ENCODE results near the gene OSBPL5.

The OSBPL5 gene

GRCh38 chr11:3167143-3168119 lies 2.3 kb upstream of the OSBPL5 start:
- peaks cover 9% of the 10 kb centered on the region for H3K4me1 Mint-ChIP-seq (ENCODE audit: low read depth)
- DNase-seq (ENCODE audit: low spot score), result no peak
- no peaks in the 10 kb centered on the region for H3K9me3 Mint-ChIP-seq
- H3K4me3 Mint-ChIP-seq, result no peak overlapping the region
- no peaks in the 10 kb centered on the region for H3K36me3 Mint-ChIP-seq (ENCODE audit: low read depth)
- H3K27ac Mint-ChIP-seq, result no peak overlapping the region
- H3K27me3 Mint-ChIP-seq (ENCODE audit: low read depth), result peaks cover 34% of the 10 kb centered on the region

DNA sequence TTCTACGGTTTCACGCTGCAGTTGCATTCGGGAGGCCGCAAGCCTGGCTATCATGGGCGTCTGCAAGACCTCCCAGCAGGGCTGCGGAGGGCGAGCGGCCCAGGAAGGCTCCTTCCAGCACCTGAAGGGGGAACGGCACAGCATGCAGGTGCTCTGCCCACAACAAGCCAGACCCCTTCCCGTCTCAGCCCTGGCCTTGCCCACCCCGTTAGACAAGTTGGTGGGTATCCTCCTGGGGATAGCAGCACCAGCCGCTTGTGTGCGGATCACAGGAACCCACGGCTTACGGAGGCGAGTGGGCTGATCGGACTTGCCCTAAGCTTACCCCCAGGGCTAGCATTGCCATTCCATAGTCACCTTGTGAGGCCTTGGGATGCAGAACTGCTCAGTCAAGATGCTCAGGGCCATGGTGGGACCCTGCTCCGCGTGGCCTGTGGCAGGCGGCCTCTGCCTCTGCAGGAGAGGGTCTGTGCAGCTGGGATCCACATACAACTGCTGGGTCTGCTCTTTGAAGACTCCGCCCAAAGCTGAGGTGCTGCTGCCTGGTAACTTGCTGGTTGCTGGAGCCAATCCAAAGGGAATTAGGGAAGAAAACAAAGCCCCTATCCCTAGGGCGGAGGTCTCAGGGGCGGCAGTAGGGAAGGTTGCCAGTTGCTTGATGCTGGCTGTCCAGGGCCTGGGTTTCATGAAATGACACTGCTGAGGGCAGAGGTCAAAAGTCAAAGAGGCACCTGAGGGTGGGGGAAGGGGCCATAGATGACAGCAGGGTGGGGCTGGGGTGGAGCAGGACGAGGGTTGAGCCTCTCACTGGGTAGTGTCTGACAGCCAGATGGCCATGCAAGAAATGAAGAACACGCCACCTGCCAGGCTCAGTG lies 1.4 kb upstream of the OSBPL5 start:
- Mint-ChIP-seq H3K9me3 (no peaks in the 10 kb centered on the region), H3K4me1 (ENCODE audit: low read depth) (peaks cover 9% of the 10 kb centered on the region), H3K27ac (no peak overlapping the region), H3K36me3 (ENCODE audit: low read depth) (no peaks in the 10 kb centered on the region), H3K4me3 (no peak overlapping the region), H3K27me3 (ENCODE audit: low read depth) (peaks cover 40% of the 10 kb centered on the region)
- no peak for DNase-seq (ENCODE audit: low spot score)

- no peaks in the 10 kb centered on the region for H3K36me3 Mint-ChIP-seq (ENCODE audit: low read depth)
- no peak for DNase-seq (ENCODE audit: low spot score)
- no peaks in the 10 kb centered on the region for H3K9me3 Mint-ChIP-seq
- peak overlapping the region; percentile 72 for H3K4me3 Mint-ChIP-seq
- H3K27ac Mint-ChIP-seq, result no peak overlapping the region
- H3K27me3 Mint-ChIP-seq (ENCODE audit: low read depth), result peaks cover 46% of the 10 kb centered on the region
- peaks cover 10% of the 10 kb centered on the region for H3K4me1 Mint-ChIP-seq (ENCODE audit: low read depth)
Observed at GRCh38 chr11:3165916-3166267, 782 bp upstream of the OSBPL5 start.

DNA sequence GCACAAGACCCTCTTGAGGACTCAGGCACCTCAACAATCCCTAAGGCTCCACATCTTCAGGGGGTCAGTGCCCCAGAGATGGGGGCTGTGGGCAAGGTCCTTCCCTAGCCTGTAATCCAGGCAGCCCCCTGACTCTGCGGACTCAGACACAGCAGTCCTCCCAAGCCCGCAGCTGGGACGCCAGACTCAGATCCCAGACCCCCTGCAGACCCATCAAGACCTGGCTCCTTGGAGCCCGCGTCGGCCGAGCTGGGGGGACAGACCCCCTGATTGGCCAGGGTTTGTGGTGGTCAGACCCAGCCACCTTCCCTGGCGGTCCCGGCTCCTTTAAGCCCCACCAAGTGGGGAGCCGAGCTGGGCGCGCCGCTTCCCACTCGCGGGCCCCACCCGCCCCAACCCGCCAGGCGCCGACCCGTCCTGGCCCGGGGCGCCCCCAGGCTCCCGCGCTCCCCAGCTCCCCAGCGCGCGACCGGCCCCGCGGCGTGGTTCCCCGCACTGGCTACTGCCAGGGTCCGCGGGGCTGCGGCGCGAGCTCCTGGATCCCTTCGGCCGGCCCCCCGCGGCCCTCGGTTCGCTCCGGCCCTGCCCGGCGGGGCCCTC lies 458 bp downstream of the OSBPL5 start:
- no peak for DNase-seq (ENCODE audit: low spot score)
- H3K27me3 Mint-ChIP-seq (ENCODE audit: low read depth), result peaks cover 48% of the 10 kb centered on the region
- no peaks in the 10 kb centered on the region for H3K36me3 Mint-ChIP-seq (ENCODE audit: low read depth)
- peaks cover 7% of the 10 kb centered on the region for H3K4me1 Mint-ChIP-seq (ENCODE audit: low read depth)
- H3K27ac Mint-ChIP-seq, result no peak overlapping the region
- H3K9me3 Mint-ChIP-seq, result no peaks in the 10 kb centered on the region
- no peak overlapping the region for H3K4me3 Mint-ChIP-seq

DNA sequence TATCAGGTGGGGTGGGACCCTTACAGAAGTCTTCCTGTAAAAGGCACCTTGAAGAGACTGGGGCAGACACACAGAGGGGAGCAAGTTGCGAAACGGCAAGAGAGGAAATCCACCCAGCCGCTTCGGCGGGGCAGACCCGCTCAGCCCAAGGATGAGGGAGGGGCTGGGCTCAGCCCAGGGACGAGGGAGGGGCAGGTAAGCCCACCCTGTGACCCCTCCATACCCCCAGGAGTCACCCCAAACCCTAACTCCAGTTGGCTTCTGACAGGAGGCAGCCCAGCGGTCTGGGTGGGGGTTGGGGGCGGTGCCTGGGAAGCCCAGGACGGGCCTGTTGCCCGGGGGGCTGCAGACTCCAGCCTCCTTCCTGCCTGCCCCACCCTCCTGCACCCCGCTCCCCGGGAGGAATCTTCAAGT lies 965 bp downstream of the OSBPL5 start:
- Mint-ChIP-seq H3K9me3 (no peaks in the 10 kb centered on the region), H3K4me3 (peak overlapping the region; percentile 59), H3K4me1 (ENCODE audit: low read depth) (peaks cover 6% of the 10 kb centered on the region), H3K27me3 (ENCODE audit: low read depth) (peaks cover 48% of the 10 kb centered on the region), H3K27ac (no peak overlapping the region), H3K36me3 (ENCODE audit: low read depth) (no peaks in the 10 kb centered on the region)
- no peak for DNase-seq (ENCODE audit: low spot score)

DNA sequence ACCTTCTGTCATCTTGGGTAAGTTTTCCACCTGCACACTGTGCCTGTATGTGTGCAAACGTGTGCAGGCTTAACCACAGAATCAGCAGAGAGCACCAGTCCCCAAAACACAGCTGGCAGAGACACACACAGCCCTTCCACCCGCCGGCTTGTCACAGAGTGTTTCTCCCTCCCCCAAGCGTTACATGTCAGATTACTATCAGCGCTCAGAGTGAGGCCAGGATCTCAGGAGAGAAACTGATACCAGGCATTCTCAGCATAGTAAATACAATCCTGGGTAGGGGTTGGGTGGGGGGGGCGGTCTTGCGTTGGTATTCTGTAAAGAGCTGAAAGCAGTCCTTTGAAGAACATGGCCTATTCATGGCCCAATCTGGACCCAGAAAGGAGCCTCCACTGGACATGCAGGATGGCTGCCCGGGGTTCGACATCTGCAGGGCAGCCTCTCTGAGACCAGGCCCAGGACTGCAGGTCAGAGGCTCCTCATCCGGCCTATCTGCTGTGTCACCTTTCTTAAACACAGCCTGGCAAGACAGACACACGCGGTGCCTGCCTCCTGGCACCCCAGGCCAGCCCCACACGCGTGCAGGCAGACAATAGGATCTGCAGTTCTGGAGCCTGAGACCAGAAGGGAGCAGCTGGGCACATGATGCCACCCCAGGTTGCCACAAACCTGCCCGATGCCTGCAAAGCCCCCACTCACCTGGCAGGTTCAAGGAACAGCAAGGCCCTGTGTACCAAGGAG lies 1.7 kb downstream of the OSBPL5 start:
- H3K9me3 Mint-ChIP-seq, result no peaks in the 10 kb centered on the region
- H3K27ac Mint-ChIP-seq, result no peak overlapping the region
- peaks cover 6% of the 10 kb centered on the region for H3K4me1 Mint-ChIP-seq (ENCODE audit: low read depth)
- H3K36me3 Mint-ChIP-seq (ENCODE audit: low read depth), result no peaks in the 10 kb centered on the region
- no peak for DNase-seq (ENCODE audit: low spot score)
- H3K4me3 Mint-ChIP-seq, result peak overlapping the region; percentile 59
- peaks cover 50% of the 10 kb centered on the region for H3K27me3 Mint-ChIP-seq (ENCODE audit: low read depth)

GRCh38 chr11:3162410-3163240 lies 2.5 kb downstream of the OSBPL5 start:
- peaks cover 6% of the 10 kb centered on the region for H3K4me1 Mint-ChIP-seq (ENCODE audit: low read depth)
- H3K27ac Mint-ChIP-seq, result no peak overlapping the region
- no peaks in the 10 kb centered on the region for H3K9me3 Mint-ChIP-seq
- no peaks in the 10 kb centered on the region for H3K36me3 Mint-ChIP-seq (ENCODE audit: low read depth)
- peaks cover 52% of the 10 kb centered on the region for H3K27me3 Mint-ChIP-seq (ENCODE audit: low read depth)
- DNase-seq (ENCODE audit: low spot score), result no peak
- no peak overlapping the region for H3K4me3 Mint-ChIP-seq

DNA sequence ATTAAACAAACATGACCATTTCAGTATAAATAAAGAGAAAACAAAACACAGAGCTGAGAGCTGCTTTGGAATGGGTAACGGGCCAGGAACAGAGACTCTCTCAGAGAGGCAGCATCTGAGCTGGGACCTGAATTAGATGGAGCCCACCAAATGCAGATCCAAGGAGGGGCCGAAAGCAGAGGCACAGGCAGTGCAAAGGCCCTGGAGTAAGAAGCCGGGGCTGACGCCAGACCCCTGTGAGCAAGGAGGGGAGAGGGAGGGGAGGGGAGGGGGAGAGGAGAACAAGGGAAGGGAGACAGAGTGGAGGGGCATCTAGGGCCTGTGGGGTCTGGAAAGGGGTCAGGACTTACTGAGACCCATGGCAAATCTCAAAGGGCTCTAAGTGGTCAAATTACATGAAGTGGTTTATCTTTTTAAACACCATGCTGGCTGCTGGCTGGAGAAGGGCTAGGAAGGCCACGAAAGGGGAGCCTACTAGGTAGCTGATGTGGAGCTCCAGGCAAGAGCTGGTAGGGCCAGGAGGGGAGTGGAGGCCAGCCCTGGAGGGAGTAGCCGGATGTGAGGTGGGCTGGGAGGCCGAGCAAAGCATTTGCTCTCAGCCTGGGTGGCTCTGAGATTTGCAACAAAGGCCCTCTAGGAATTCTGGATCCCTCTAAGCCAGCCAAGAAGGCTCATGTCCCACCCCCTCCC lies 3.2 kb downstream of the OSBPL5 start:
- Mint-ChIP-seq H3K4me1 (ENCODE audit: low read depth) (peaks cover 6% of the 10 kb centered on the region), H3K27ac (no peak overlapping the region), H3K36me3 (ENCODE audit: low read depth) (no peaks in the 10 kb centered on the region), H3K27me3 (ENCODE audit: low read depth) (peaks cover 50% of the 10 kb centered on the region), H3K4me3 (no peak overlapping the region), H3K9me3 (no peaks in the 10 kb centered on the region)
- no peak for DNase-seq (ENCODE audit: low spot score)

DNA sequence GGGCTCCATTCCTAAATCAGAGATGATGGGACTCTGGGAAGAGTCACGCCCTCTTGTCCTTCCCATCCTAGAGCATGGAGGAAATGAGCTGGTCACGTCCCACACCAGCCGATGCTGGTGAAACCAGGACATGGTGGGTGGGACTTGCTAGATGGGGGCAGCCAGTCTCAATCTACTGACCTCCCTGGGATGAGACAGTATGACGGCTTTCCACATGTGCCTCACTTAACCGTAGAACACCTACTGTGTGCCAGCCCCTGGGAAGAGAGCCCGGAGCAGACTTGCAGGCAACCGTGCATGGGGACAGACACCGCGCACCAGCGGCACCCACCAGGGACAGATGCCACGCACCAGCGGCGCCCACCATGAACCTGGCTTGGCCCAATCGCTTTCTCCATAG lies 3.8 kb downstream of the OSBPL5 start:
- Mint-ChIP-seq H3K4me1 (ENCODE audit: low read depth) (peaks cover 6% of the 10 kb centered on the region), H3K27ac (no peak overlapping the region), H3K4me3 (no peak overlapping the region), H3K27me3 (ENCODE audit: low read depth) (peaks cover 45% of the 10 kb centered on the region), H3K9me3 (no peaks in the 10 kb centered on the region), H3K36me3 (ENCODE audit: low read depth) (no peaks in the 10 kb centered on the region)
- DNase-seq (ENCODE audit: low spot score), result no peak

GRCh38 chr11:3160252-3161031 lies 4.7 kb downstream of the OSBPL5 start:
- Mint-ChIP-seq H3K27me3 (ENCODE audit: low read depth) (peaks cover 39% of the 10 kb centered on the region), H3K9me3 (no peaks in the 10 kb centered on the region), H3K36me3 (ENCODE audit: low read depth) (no peaks in the 10 kb centered on the region), H3K4me1 (ENCODE audit: low read depth) (peaks cover 6% of the 10 kb centered on the region), H3K4me3 (no peak overlapping the region), H3K27ac (no peak overlapping the region)
- DNase-seq (ENCODE audit: low spot score), result no peak

GRCh38 chr11:3159296-3160190 lies 5.6 kb downstream of the OSBPL5 start:
- Mint-ChIP-seq H3K36me3 (ENCODE audit: low read depth) (no peaks in the 10 kb centered on the region), H3K4me1 (ENCODE audit: low read depth) (peaks cover 6% of the 10 kb centered on the region), H3K9me3 (no peaks in the 10 kb centered on the region), H3K4me3 (no peak overlapping the region), H3K27me3 (ENCODE audit: low read depth) (peaks cover 39% of the 10 kb centered on the region), H3K27ac (no peak overlapping the region)
- no peak for DNase-seq (ENCODE audit: low spot score)

Data from T-helper 2 cell treated with Interferon-gamma antibody and Interleukin-4, amounts not matched to agents 5 μg/mL and 100 μg/mL, for 36 hours (primary cell).